Transverse colon (tissue), 4 donors: ENCODE results near the gene IQGAP1. TPM values are rescaled to one million over a fixed set of nuclear protein-coding genes. Genes with fewer than 3 reads are reported as not detected.

Experiments
- DNase-seq: peaks from one replicate; pipeline ENCODE4 v3.0.0-alpha.2; 2019
- H3K27ac ChIP-seq, 4 donors: fragments of 200-600 bp; sonication (generic); 2 replicates each; pipeline ENCODE4 v1.5.1; 2016 to 2018; ENCODE audit warnings: inconsistent platforms in 4 of 4
- H3K27me3 ChIP-seq: fragments of 200-600 bp; sonication (generic); 2 replicates; pipeline ENCODE4 v1.5.1; 2017; ENCODE audit warnings: inconsistent platforms
- H3K36me3 ChIP-seq, 4 donors: fragments of 200-600 bp; sonication (generic); 2 replicates each; pipeline ENCODE4 v1.5.1; 2017 to 2019; ENCODE audit warnings: inconsistent platforms in 4 of 4
- H3K4me1 ChIP-seq, 4 donors: fragments of 200-600 bp; sonication (generic); 2 replicates each; pipeline ENCODE4 v1.5.1; 2017 to 2020; ENCODE audit warnings: inconsistent platforms in 4 of 4
- H3K4me3 ChIP-seq, 4 donors: fragments of 200-600 bp; sonication (generic); 1 replicate in 1 of 4; 2 replicates in 3 of 4; pipeline versions ENCODE4 v1.5.1 to v1.6.1; 2017 to 2019; ENCODE audit warnings: inconsistent platforms in 4 of 4
- H3K9me3 ChIP-seq, 2 donors: fragments of 200-600 bp; sonication (generic); 2 replicates each; pipeline ENCODE4 v1.5.1; 2017 to 2019; ENCODE audit warnings: inconsistent platforms in 2 of 2
- EP300 ChIP-seq: sonication (generic); formaldehyde crosslinking; IDR thresholded peaks from one replicate; pipeline ENCODE4 v1.6.1; 2017; ENCODE audit warnings: antibody characterized with exemption, low read depth
- POLR2A ChIP-seq: fragments of 450-650 bp; IDR thresholded peaks from one replicate; pipeline ENCODE4 v1.6.1; 2016; ENCODE audit warnings: antibody characterized with exemption, mild to moderate bottlenecking, moderate library complexity
- POLR2AphosphoS5 ChIP-seq, 3 donors: sonication (generic); formaldehyde crosslinking; IDR thresholded peaks; one replicate each; pipeline ENCODE4 v1.6.1; 2016; ENCODE audit warnings: antibody characterized with exemption in 3 of 3
- WGBS, 2 donors: methylation state at CpG; one replicate each; pipeline ENCODE4 v1.1.5; 2018; ENCODE audit warnings: low coverage in 1 of 2; 5-methylcytosine and 5-hydroxymethylcytosine counted together
- in situ Hi-C, 4 donors: fragments of 200-750 bp; cut with MboI; loops; one replicate each; pipeline versions ENCODE4 v1.15.0 to v1.15.1; 2017; ENCODE audit warnings: low sequenced_read_pairs in 3 of 4, low pct_ligation_motif_present in 1 of 4, low pct_unique_long_range_greater_than_20kb in 1 of 4
- intact Hi-C: fragments of 100-400 bp; cut with DNase I; formaldehyde crosslinking; loops from one replicate; pipeline ENCODE4 v1.15.1; 2023; ENCODE audit warnings: low total_unique reads
- total RNA-seq, 4 donors: library from RNA; depleted of rRNA; stranded (reverse); fragments of >200 nt; gene quantifications; one replicate each; pipeline ENCODE4 v1.1.0, GENCODE V29; 2016
- TF ChIP-seq, protein P1 (sequence below), 5 experiments: fragments of 200-600 bp in 3 of 5; fragments of 450-650 bp in 2 of 5; sonication (generic) in 3 of 5; IDR thresholded peaks; 1 replicate in 2 of 5; 2 replicates in 3 of 5; pipeline ENCODE4 v1.5.1; 2016 to 2017; ENCODE audit warnings: antibody characterized with exemption in 5 of 5, inconsistent platforms in 3 of 5, mild to moderate bottlenecking in 2 of 5, moderate library complexity in 1 of 5

IQGAP1 gene
- total RNA-seq, 4 donors from 2014 or later, result 82.8 to 354 (median 282) TPM

GRCh38 chr15:90482124-90483011 lies 94.3 kb downstream of the IQGAP1 start:
- H3K36me3 ChIP-seq, result peaks cover 0 to 67% (median 30%) of the 10 kb centered on the region in 4 donors

GRCh38 chr15:90483012-90483307 lies 94.9 kb downstream of the IQGAP1 start:
- Histone ChIP-seq H3K4me1 (peaks cover 0 to 4% (median 0%) of the 10 kb centered on the region in 4 donors), H3K4me3 (no peak overlapping the region), H3K27me3 (no peaks in the 10 kb centered on the region), H3K27ac (no peak overlapping the region), H3K9me3 (no peaks in the 10 kb centered on the region), H3K36me3 (peaks cover 0 to 67% (median 30%) of the 10 kb centered on the region in 4 donors)
- intact Hi-C loops (loop anchor here (2.0 kb wide), 1 partner anchor 164 kb away; no protein-coding TSS in a partner anchor), in situ Hi-C loops (no loop called here)
- no peak for DNase-seq
- TF ChIP-seq, protein P1, sequence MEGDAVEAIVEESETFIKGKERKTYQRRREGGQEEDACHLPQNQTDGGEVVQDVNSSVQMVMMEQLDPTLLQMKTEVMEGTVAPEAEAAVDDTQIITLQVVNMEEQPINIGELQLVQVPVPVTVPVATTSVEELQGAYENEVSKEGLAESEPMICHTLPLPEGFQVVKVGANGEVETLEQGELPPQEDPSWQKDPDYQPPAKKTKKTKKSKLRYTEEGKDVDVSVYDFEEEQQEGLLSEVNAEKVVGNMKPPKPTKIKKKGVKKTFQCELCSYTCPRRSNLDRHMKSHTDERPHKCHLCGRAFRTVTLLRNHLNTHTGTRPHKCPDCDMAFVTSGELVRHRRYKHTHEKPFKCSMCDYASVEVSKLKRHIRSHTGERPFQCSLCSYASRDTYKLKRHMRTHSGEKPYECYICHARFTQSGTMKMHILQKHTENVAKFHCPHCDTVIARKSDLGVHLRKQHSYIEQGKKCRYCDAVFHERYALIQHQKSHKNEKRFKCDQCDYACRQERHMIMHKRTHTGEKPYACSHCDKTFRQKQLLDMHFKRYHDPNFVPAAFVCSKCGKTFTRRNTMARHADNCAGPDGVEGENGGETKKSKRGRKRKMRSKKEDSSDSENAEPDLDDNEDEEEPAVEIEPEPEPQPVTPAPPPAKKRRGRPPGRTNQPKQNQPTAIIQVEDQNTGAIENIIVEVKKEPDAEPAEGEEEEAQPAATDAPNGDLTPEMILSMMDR (IDR thresholded peaks at IDR 0.05), result no peak
- no peak for TF ChIP-seq POLR2A
- no peak for TF ChIP-seq EP300
- TF ChIP-seq POLR2AphosphoS5 (IDR thresholded peaks at IDR 0.05), result no peak
- 17 to 95% methylated on average over 1 of the region's 1 CpG for WGBS, 2 donors

More at GRCh38 chr15:90482124-90483011, 94.3 kb downstream of the IQGAP1 start:
- Histone ChIP-seq H3K9me3 (no peaks in the 10 kb centered on the region), H3K4me1 (peaks cover 0 to 4% (median 0%) of the 10 kb centered on the region in 4 donors), H3K27ac (peak overlapping the region in 1 of 4 donors; percentile 32), H3K4me3 (no peak overlapping the region), H3K27me3 (no peaks in the 10 kb centered on the region)
- TF ChIP-seq EP300 (no peak), POLR2AphosphoS5 (IDR thresholded peaks at IDR 0.05) (no peak), POLR2A (no peak)
- TF ChIP-seq, protein P1 (IDR thresholded peaks at IDR 0.05), result peak; percentile 61 to 79 (median 77)
- in situ Hi-C loops, result no loop called here
- peak; percentile 51 for DNase-seq
- intact Hi-C loops, result loop anchor here (2.0 kb wide), 1 partner anchor 164 kb away; no protein-coding TSS in a partner anchor
- WGBS, 2 donors, result 23 to 56% methylated on average over 3 to 7 of the region's 7 CpGs

- no peak overlapping the region for H3K27ac ChIP-seq
- in situ Hi-C loops, result no loop called here
- no peak for TF ChIP-seq EP300
- TF ChIP-seq, protein P1 (IDR thresholded peaks at IDR 0.05), result no peak
- TF ChIP-seq POLR2A, result no peak
- no peak for TF ChIP-seq POLR2AphosphoS5 (IDR thresholded peaks at IDR 0.05)
- H3K36me3 ChIP-seq, result peaks cover 2 to 67% (median 30%) of the 10 kb centered on the region in 4 donors
- 82 to 85% methylated on average over 2 of the region's 2 CpGs for WGBS, 2 donors
- peaks cover 0 to 4% (median 0%) of the 10 kb centered on the region in 4 donors for H3K4me1 ChIP-seq
- H3K9me3 ChIP-seq, result no peaks in the 10 kb centered on the region
- H3K27me3 ChIP-seq, result no peaks in the 10 kb centered on the region
- no peak overlapping the region for H3K4me3 ChIP-seq
- intact Hi-C loops, result loop anchor here (2.0 kb wide), 1 partner anchor 165 kb away; no protein-coding TSS in a partner anchor
- DNase-seq, result no peak
Measured at GRCh38 chr15:90483637-90484036, 95.6 kb downstream of the IQGAP1 start.

DNA sequence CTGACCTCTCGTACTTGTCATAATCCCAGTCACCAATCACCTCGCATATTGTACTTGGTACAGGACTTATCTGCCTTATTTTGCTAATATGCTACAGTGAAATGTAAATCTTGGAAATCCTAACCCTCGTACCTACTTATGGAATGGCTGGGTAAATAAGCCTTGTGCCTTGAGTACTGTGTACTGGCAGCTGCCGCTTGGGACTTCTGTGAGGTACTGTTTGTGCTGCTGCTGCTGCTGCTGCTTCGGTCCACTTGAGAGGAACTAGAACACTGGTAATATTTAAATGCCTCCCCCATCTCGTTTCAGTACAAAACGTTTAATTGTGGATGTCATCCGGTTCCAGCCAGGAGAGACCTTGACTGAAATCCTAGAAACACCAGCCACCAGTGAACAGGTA lies 99.1 kb downstream of the IQGAP1 start:
- Histone ChIP-seq H3K4me1 (peaks cover 0 to 2% (median 0%) of the 10 kb centered on the region in 4 donors), H3K27ac (no peak overlapping the region), H3K36me3 (peaks cover 2 to 89% (median 40%) of the 10 kb centered on the region in 4 donors), H3K9me3 (no peaks in the 10 kb centered on the region), H3K27me3 (no peaks in the 10 kb centered on the region), H3K4me3 (no peak overlapping the region)
- no peak for DNase-seq
- intact Hi-C loops (no loop called here), in situ Hi-C loops (no loop called here)
- TF ChIP-seq POLR2AphosphoS5 (IDR thresholded peaks at IDR 0.05) (no peak), POLR2A (no peak)
- WGBS, 2 donors, result 92 to 100% methylated on average over 2 to 8 of the region's 8 CpGs
